ENCODE data around the gene MYBPC1. TPM values are rescaled to one million over a fixed set of nuclear protein-coding genes. Genes with fewer than 3 reads are reported as not detected.

The MYBPC1 gene
- polyA plus RNA-seq, 1 of the 3 experiments (the other 2 are of a cell fraction): not detected

GRCh38 chr12:101597164-101597563 lies 2.4 kb downstream of the MYBPC1 start:
- 15% methylated on average over 2 of the region's 2 CpGs for WGBS (ENCODE audit: low lambda C conversion rate)
- CTCF ChIA-PET: no interaction called here
- POLR2A ChIA-PET: no interaction called here

DNA sequence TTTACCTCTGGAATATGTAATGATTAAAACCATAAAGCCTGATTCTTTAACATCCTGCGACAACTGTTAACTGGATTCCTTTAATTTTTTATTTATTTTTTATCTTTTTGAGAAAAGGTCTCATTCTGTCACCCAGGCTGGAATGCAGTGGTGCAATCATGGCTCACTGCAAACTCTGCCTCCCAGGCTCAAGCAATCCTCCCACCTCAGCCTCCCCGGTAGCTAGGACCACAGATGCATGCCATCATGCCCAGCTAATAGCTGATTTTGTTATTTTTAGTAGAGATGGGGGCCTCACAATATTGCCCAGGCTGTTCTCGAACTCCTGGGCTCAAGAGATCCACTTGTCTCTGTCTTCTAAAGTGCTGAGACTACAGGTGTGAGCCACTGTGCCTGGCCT lies 3.7 kb downstream of the MYBPC1 start:
- Histone ChIP-seq H3K9ac (no peak overlapping the region), H3K36me3 (replicated peaks in 1 of 2; ENCODE audit: control insufficient read depth in 1 of 2, insufficient read depth in 2 of 2, low read length in 1 of 2) (no peaks in the 10 kb centered on the region), H3F3A (replicated peaks; ENCODE audit: insufficient read depth) (no peaks in the 10 kb centered on the region), H2AFZ (ENCODE audit: low read depth) (no peak overlapping the region), H3K4me3 (ENCODE audit: low read depth in 2 of 2, low read length in 1 of 2) (no peak overlapping the region), H3K4me1 (ENCODE audit: control insufficient read depth in 1 of 2, insufficient read depth in 2 of 2, low read depth in 1 of 2, low read length in 1 of 2) (no peaks in the 10 kb centered on the region), H3K27ac (ENCODE audit: low read depth in 2 of 2, low read length in 1 of 2) (no peak overlapping the region), H3K9me2 (no peaks in the 10 kb centered on the region), H3K9me3 (no peaks in the 10 kb centered on the region), H3K79me2 (ENCODE audit: insufficient read depth) (no peaks in the 10 kb centered on the region), H4K20me1 (ENCODE audit: insufficient read depth) (no peaks in the 10 kb centered on the region), H3K27me3 (ENCODE audit: insufficient read depth) (peaks cover 6% of the 10 kb centered on the region; the same call in 1 of the 2 replicates), H3K4me2 (no peak overlapping the region)
- no peak for DNase-seq
- CTCF ChIA-PET: no interaction called here
- 22% methylated on average over 3 of the region's 3 CpGs for WGBS (ENCODE audit: low lambda C conversion rate)
- POLR2A ChIA-PET: no interaction called here
- TF ChIP-seq RAD21 (IDR thresholded peaks at IDR 0.05; ENCODE audit: low read length) (no peak), GATA2 (CRISPR knock-in tag; IDR thresholded peaks at IDR 0.05) (no peak), NRF1 (IDR thresholded peaks at IDR 0.05; ENCODE audit: low read depth, low read length) (no peak), YY1 (IDR thresholded peaks at IDR 0.05; ENCODE audit: low read depth) (no peak), USF2 (IDR thresholded peaks at IDR 0.05; ENCODE audit: borderline replicate concordance, low read depth, low read length) (no peak), FOXJ3 (CRISPR knock-in tag; IDR thresholded peaks at IDR 0.05) (no peak), TEAD4 (IDR thresholded peaks at IDR 0.05; ENCODE audit: borderline replicate concordance, insufficient read depth) (no peak), NFIC (IDR thresholded peaks at IDR 0.05; ENCODE audit: borderline replicate concordance) (no peak), RFX5 (IDR thresholded peaks at IDR 0.05; ENCODE audit: low read length) (no peak), SMC3 (IDR thresholded peaks at IDR 0.05; ENCODE audit: low read depth, low read length) (no peak), CTCF (IDR thresholded peaks at IDR 0.05) (no peak), MXI1 (IDR thresholded peaks at IDR 0.05; ENCODE audit: low read depth, low read length) (no peak), TAF1 (IDR thresholded peaks at IDR 0.05; ENCODE audit: borderline replicate concordance, low read depth, low read length) (no peak)

More at GRCh38 chr12:101597164-101597563, 2.4 kb downstream of the MYBPC1 start:
- H3K27me3 ChIP-seq (ENCODE audit: insufficient read depth): peaks cover 6% of the 10 kb centered on the region; the same call in 1 of the 2 replicates
- no peaks in the 10 kb centered on the region for H3K4me1 ChIP-seq (ENCODE audit: control insufficient read depth in 1 of 2, insufficient read depth in 2 of 2, low read depth in 1 of 2, low read length in 1 of 2)
- H2AFZ ChIP-seq (ENCODE audit: low read depth): no peak overlapping the region
- H3K36me3 ChIP-seq (replicated peaks in 1 of 2; ENCODE audit: control insufficient read depth in 1 of 2, insufficient read depth in 2 of 2, low read length in 1 of 2): no peaks in the 10 kb centered on the region
- no peak overlapping the region for H3K4me2 ChIP-seq
- no peak overlapping the region for H3K9ac ChIP-seq
- TF ChIP-seq SIN3A (IDR thresholded peaks at IDR 0.05; ENCODE audit: borderline replicate concordance, low read depth, low read length) (no peak), RXRA (IDR thresholded peaks at IDR 0.05; ENCODE audit: borderline replicate concordance, low read depth) (no peak), GATA2 (CRISPR knock-in tag; IDR thresholded peaks at IDR 0.05) (no peak), YY1 (IDR thresholded peaks at IDR 0.05; ENCODE audit: low read depth) (no peak), NRF1 (IDR thresholded peaks at IDR 0.05; ENCODE audit: low read depth, low read length) (no peak), REST (IDR thresholded peaks at IDR 0.05; ENCODE audit: low read depth, low read length) (no peak), NFIC (IDR thresholded peaks at IDR 0.05; ENCODE audit: borderline replicate concordance) (no peak), POLR2AphosphoS5 (IDR thresholded peaks at IDR 0.05; ENCODE audit: low read depth, low read length) (no peak), TAF1 (IDR thresholded peaks at IDR 0.05; ENCODE audit: borderline replicate concordance, low read depth, low read length) (no peak), TCF12 (IDR thresholded peaks at IDR 0.05) (no peak), SMC3 (IDR thresholded peaks at IDR 0.05; ENCODE audit: low read depth, low read length) (no peak)
- no peak for DNase-seq
- H3K27ac ChIP-seq (ENCODE audit: low read depth in 2 of 2, low read length in 1 of 2): no peak overlapping the region
- no peak overlapping the region for H3K4me3 ChIP-seq (ENCODE audit: low read depth in 2 of 2, low read length in 1 of 2)
- no peaks in the 10 kb centered on the region for H3F3A ChIP-seq (replicated peaks; ENCODE audit: insufficient read depth)
- no peaks in the 10 kb centered on the region for H3K9me3 ChIP-seq
- H4K20me1 ChIP-seq (ENCODE audit: insufficient read depth): no peaks in the 10 kb centered on the region
- H3K9me2 ChIP-seq: no peaks in the 10 kb centered on the region
- no peaks in the 10 kb centered on the region for H3K79me2 ChIP-seq (ENCODE audit: insufficient read depth)

Measured in SK-N-SH (cell line).